Hepatic stellate cell (primary cell): Measurements from ENCODE around the gene TACC3.

Source experiments
- DNase-seq: peaks from one replicate; pipeline ENCODE4 v3.0.0; 2011; ENCODE audit warnings: low spot score

TACC3 gene

GRCh38 chr4:1793940-1794808 is 72.9 kb downstream of the TACC3 start:
- DNase-seq, result no peak
